A549 (cell line): ENCODE data around the gene SDHB. TPM values are rescaled to one million over a fixed set of nuclear protein-coding genes. Genes with fewer than 3 reads are reported as not detected.

ENCODE experiments used
- ATAC-seq, 2 experiments: fragments of 200-7000 bp in 1 of 2; fragments of >200 bp in 1 of 2; cut with Nextera tagmentation in 1 of 2; cut with Tn5 transposase in 1 of 2; 3 replicates each; pipeline versions ENCODE4 v1.8.0 to v1.9.1; 2018 to 2020; ENCODE audit warnings: mild to moderate bottlenecking in 1 of 2, moderate library complexity in 1 of 2
- CTCF ChIA-PET: fragments of 300-600 bp; sonication (Branson Sonifier 250); formaldehyde crosslinking; extraction: SDS; loops from one replicate; lab custom pipeline; 2021; ENCODE audit warnings: antibody characterized with exemption, inconsistent platforms; lab: Yijun Ruan, JAX
- POLR2A ChIA-PET: fragments of 350-600 bp; formaldehyde crosslinking; extraction: SDS; loops from one replicate; lab custom pipeline; 2021; ENCODE audit warnings: antibody characterized with exemption, inconsistent platforms; lab: Yijun Ruan, JAX
- DNase-seq, 2 experiments: peaks; one replicate each; pipeline versions ENCODE4 v3.0.0 to v3.0.0-alpha.2; 2011 to 2016; ENCODE audit warnings: low read depth in 1 of 2, low spot score in 1 of 2
- FAIRE-seq: peaks from 2 replicates; lab custom pipeline; 2011; peaks lifted over from hg19 to GRCh38; lab: Jason Lieb, UNC
- H3K27ac ChIP-seq, 2 experiments: fragments of >200 bp; sonication (Bioruptor Twin); formaldehyde crosslinking; 3 replicates each; pipeline ENCODE4 v1.5.1; 2016 to 2017
- H3K4me1 ChIP-seq: fragments of >200 bp; sonication (Bioruptor Twin); formaldehyde crosslinking; 3 replicates; pipeline ENCODE4 v1.6.1; 2016
- H3K4me2 ChIP-seq: fragments of >200 bp; sonication (Bioruptor Twin); formaldehyde crosslinking; 3 replicates; pipeline ENCODE4 v1.6.1; 2016
- H3K4me3 ChIP-seq: fragments of >200 bp; sonication (Bioruptor Twin); formaldehyde crosslinking; 3 replicates; pipeline ENCODE4 v1.5.1; 2016
- H3K9me3 ChIP-seq: fragments of >200 bp; sonication (Bioruptor Twin); formaldehyde crosslinking; 3 replicates; pipeline ENCODE4 v1.6.1; 2016
- BHLHE40 ChIP-seq: IDR thresholded peaks from 2 replicates; pipeline ENCODE4 v1.6.1; 2012; ENCODE audit warnings: low read depth, low read length, inconsistent platforms
- CBX2 ChIP-seq: fragments of 200-600 bp; sonication (generic); IDR thresholded peaks from 2 replicates; pipeline ENCODE4 v1.6.1; 2016; ENCODE audit warnings: low read depth, mild to moderate bottlenecking, borderline replicate concordance
- CBX8 ChIP-seq: fragments of 200-600 bp; sonication (generic); IDR thresholded peaks from 2 replicates; pipeline ENCODE4 v1.6.1; 2016
- CTCF ChIP-seq: fragments of >200 bp; sonication (Bioruptor Twin); formaldehyde crosslinking; IDR thresholded peaks from 3 replicates; pipeline ENCODE4 v1.5.1; 2016
- EHF ChIP-seq: fragments of 250-450 bp; sonication (Bioruptor Pico); IDR thresholded peaks from 2 replicates; pipeline ENCODE4 v1.5.0; 2020; ENCODE audit warnings: mild to moderate bottlenecking
- ELK1 ChIP-seq: fragments of 150-350 bp; IDR thresholded peaks from 2 replicates; pipeline ENCODE4 v1.6.1; 2014; ENCODE audit warnings: low read depth, mild to moderate bottlenecking, low read length
- ESRRA ChIP-seq: fragments of 150-350 bp; IDR thresholded peaks from 2 replicates; pipeline ENCODE4 v1.6.1; 2014; ENCODE audit warnings: mild to moderate bottlenecking, low read length, borderline replicate concordance
- FOSL2 ChIP-seq, 2 experiments: fragments of 450-650 bp in 1 of 2; fragments of >200 bp in 1 of 2; sonication (Bioruptor Twin) in 1 of 2; formaldehyde crosslinking; IDR thresholded peaks; 2 replicates each; pipeline versions ENCODE4 v1.5.0 to v1.6.1; 2016 to 2020; ENCODE audit warnings: mild to moderate bottlenecking in 1 of 2, moderate library complexity in 1 of 2
- HOXA7 ChIP-seq: fragments of 250-450 bp; sonication (Bioruptor Pico); IDR thresholded peaks from 2 replicates; pipeline ENCODE4 v1.5.0; 2020; ENCODE audit warnings: mild to moderate bottlenecking, moderate library complexity
- HOXB13 ChIP-seq: fragments of 250-450 bp; sonication (Bioruptor Pico); IDR thresholded peaks from 2 replicates; pipeline ENCODE4 v1.5.0; 2020; ENCODE audit warnings: low read depth, mild to moderate bottlenecking, moderate library complexity
- HOXB5 ChIP-seq: fragments of 250-450 bp; sonication (Bioruptor Pico); IDR thresholded peaks from 2 replicates; pipeline ENCODE4 v1.5.0; 2020; ENCODE audit warnings: mild to moderate bottlenecking, moderate library complexity
- JUN ChIP-seq, 2 experiments: fragments of >200 bp; sonication (Bioruptor Twin); formaldehyde crosslinking; IDR thresholded peaks; 2 replicates in 1 of 2; 3 replicates in 1 of 2; pipeline ENCODE4 v1.6.1; 2016 to 2017
- NPAS2 ChIP-seq: fragments of 250-450 bp; sonication (Bioruptor Pico); IDR thresholded peaks from 2 replicates; pipeline ENCODE4 v1.8.0; 2022; ENCODE audit warnings: mild to moderate bottlenecking, moderate library complexity, borderline replicate concordance
- NR3C1 ChIP-seq: fragments of >200 bp; sonication (Bioruptor Twin); formaldehyde crosslinking; IDR thresholded peaks from 3 replicates; pipeline ENCODE4 v1.6.1; 2017
- POLR2A ChIP-seq: IDR thresholded peaks from 2 replicates; pipeline ENCODE4 v1.6.1; 2012; ENCODE audit warnings: mild to moderate bottlenecking, low read length
- POLR2AphosphoS2 ChIP-seq: conservative IDR thresholded peaks from 2 replicates; pipeline ENCODE4 v1.6.1; 2012; ENCODE audit warnings: low read length, improper control_type of control experiment, inconsistent platforms
- RARB ChIP-seq: fragments of 250-450 bp; sonication (Bioruptor Pico); IDR thresholded peaks from 2 replicates; pipeline ENCODE4 v1.8.0; 2021; ENCODE audit warnings: mild to moderate bottlenecking, moderate library complexity
- RNF2 ChIP-seq: fragments of 200-600 bp; sonication (generic); IDR thresholded peaks from 2 replicates; pipeline ENCODE4 v1.6.1; 2016; ENCODE audit warnings: low read depth, mild to moderate bottlenecking, antibody characterized with exemption, moderate library complexity, borderline replicate concordance
- TFCP2L1 ChIP-seq: fragments of 250-450 bp; sonication (Bioruptor Pico); IDR thresholded peaks from 2 replicates; pipeline ENCODE4 v1.5.0; 2021; ENCODE audit warnings: mild to moderate bottlenecking
- USF2 ChIP-seq: fragments of 450-650 bp; IDR thresholded peaks from 2 replicates; pipeline ENCODE4 v1.6.1; 2014; ENCODE audit warnings: antibody characterized with exemption
- WGBS: methylation state at CpG from one replicate; pipeline ENCODE4 v1.1.6; 2017; ENCODE audit errors: missing lambda C conversion rate; 5-methylcytosine and 5-hydroxymethylcytosine counted together
- polyA plus RNA-seq, 4 experiments: library from polyadenylated mRNA; depleted of rRNA in 3 of 4; stranded (reverse); fragments of >200 nt; fragmentation: RNase III in 1 of 4; extraction: RNeasy Plus Mini Kit Qiagen cat#74134 plus additional on column Dnase treatment in 1 of 4; gene quantifications; 2 replicates in 3 of 4; 3 replicates in 1 of 4; pipeline ENCODE4 v1.2.3, GENCODE V29; 2011 to 2017

SDHB gene
- polyA plus RNA-seq, 2 of the 4 experiments (the other 2 are of a cell fraction): 114 to 262 TPM

- TF ChIP-seq RNF2 (no peak), ESRRA (no peak)
Observed at GRCh38 chr1:16975211-16975610, 78.6 kb downstream of the SDHB start (continued).

- WGBS: 84% methylated on average over 7 of the region's 9 CpGs
- ATAC-seq (no peak), FAIRE-seq (no peak), DNase-seq (no peak)
- CTCF ChIA-PET: interaction anchor here (0.8 to 1.4 kb wide), 2 partner anchors 12 to 13 kb away, joined by 3 read pairs; no protein-coding TSS in a partner anchor
- no peaks in the 10 kb centered on the region for H3K9me3 ChIP-seq
- no peak overlapping the region for H3K4me3 ChIP-seq
- TF ChIP-seq BHLHE40 (no peak), HOXB5 (no peak)
- H3K4me1 ChIP-seq: no peaks in the 10 kb centered on the region
- no peak overlapping the region for H3K4me2 ChIP-seq
- POLR2A ChIA-PET: no interaction called here
- H3K27ac ChIP-seq: no peak overlapping the region
Observed at GRCh38 chr1:16973215-16973614, 80.6 kb downstream of the SDHB start.

GRCh38 chr1:16972189-16972895, 81.5 kb downstream of the SDHB start:
- DNase-seq: no peak
- Histone ChIP-seq H3K27ac (peak overlapping the region in 1 of 2 experiments; percentile 13; a peak in 1 of 6 replicates), H3K9me3 (no peaks in the 10 kb centered on the region), H3K4me1 (peaks cover 7% of the 10 kb centered on the region), H3K4me3 (no peak overlapping the region), H3K4me2 (no peak overlapping the region)
- ChIA-PET CTCF (interaction anchor here (1.4 kb wide), 1 partner anchor 13 kb away, joined by 3 read pairs; no protein-coding TSS in a partner anchor), POLR2A (no interaction called here)
- TF ChIP-seq TFCP2L1 (CRISPR knock-in tag) (no peak), HOXB13 (CRISPR knock-in tag) (no peak), USF2 (no peak), EHF (CRISPR knock-in tag) (no peak), HOXB5 (no peak), CBX8 (no peak), POLR2AphosphoS2 (no peak), NPAS2 (CRISPR knock-in tag) (no peak), ELK1 (no peak), FOSL2 (IDR thresholded peaks at IDR 0.05) (no peak), FOSL2 (CRISPR knock-in tag; IDR thresholded peaks at IDR 0.05) (no peak), JUN (IDR thresholded peaks at IDR 0.05) (no peak), HOXA7 (CRISPR knock-in tag) (no peak), POLR2A (no peak)
- ATAC-seq: no peak
- WGBS: 83% methylated on average over 6 of the region's 11 CpGs
- FAIRE-seq: no peak

- H3K4me2 ChIP-seq: no peak overlapping the region
- H3K9me3 ChIP-seq: no peaks in the 10 kb centered on the region
- H3K4me1 ChIP-seq: peaks cover 12% of the 10 kb centered on the region
- ATAC-seq: peak in 1 of 2 experiments; percentile 47; a peak in 3 of 6 replicates
- H3K4me3 ChIP-seq: no peak overlapping the region
- peak overlapping the region in 1 of 2 experiments; percentile 37; a peak in 1 of 6 replicates for H3K27ac ChIP-seq
- POLR2A ChIA-PET: no interaction called here
- no peak for FAIRE-seq
- 78% methylated on average over 17 of the region's 28 CpGs for WGBS
- no peak for DNase-seq
- CTCF ChIA-PET: interaction anchor here (1.5 kb wide), 1 partner anchor 20 kb away, joined by 4 read pairs; no protein-coding TSS in a partner anchor
- peak; percentile 32; the same call in 1 of the 2 replicates for TF ChIP-seq USF2
- TF ChIP-seq NR3C1: no peak
- TF ChIP-seq CTCF: no peak
- TF ChIP-seq CBX2: no peak
- TF ChIP-seq RARB (CRISPR knock-in tag): no peak
Observed at GRCh38 chr1:16971341-16972188, 82.3 kb downstream of the SDHB start.
